Esophagus muscularis mucosa (tissue), 4 donors: ENCODE data around the gene PRKN.

Experiments
- CTCF ChIP-seq, 3 experiments: fragments of 200-600 bp in 2 of 3; fragments of 450-650 bp in 1 of 3; sonication (generic) in 2 of 3; IDR thresholded peaks; one replicate each; pipeline ENCODE4 v1.5.1; 2017 to 2019; ENCODE audit warnings: antibody characterized with exemption in 3 of 3, mild to moderate bottlenecking in 2 of 3, moderate library complexity in 1 of 3
- EP300 ChIP-seq: sonication (generic); formaldehyde crosslinking; IDR thresholded peaks from one replicate; pipeline ENCODE4 v1.6.1; 2017; ENCODE audit warnings: antibody characterized with exemption
- POLR2AphosphoS5 ChIP-seq, 2 donors: sonication (generic); formaldehyde crosslinking; IDR thresholded peaks; one replicate each; pipeline ENCODE4 v1.6.1; 2017; ENCODE audit warnings: antibody characterized with exemption in 2 of 2

DNA sequence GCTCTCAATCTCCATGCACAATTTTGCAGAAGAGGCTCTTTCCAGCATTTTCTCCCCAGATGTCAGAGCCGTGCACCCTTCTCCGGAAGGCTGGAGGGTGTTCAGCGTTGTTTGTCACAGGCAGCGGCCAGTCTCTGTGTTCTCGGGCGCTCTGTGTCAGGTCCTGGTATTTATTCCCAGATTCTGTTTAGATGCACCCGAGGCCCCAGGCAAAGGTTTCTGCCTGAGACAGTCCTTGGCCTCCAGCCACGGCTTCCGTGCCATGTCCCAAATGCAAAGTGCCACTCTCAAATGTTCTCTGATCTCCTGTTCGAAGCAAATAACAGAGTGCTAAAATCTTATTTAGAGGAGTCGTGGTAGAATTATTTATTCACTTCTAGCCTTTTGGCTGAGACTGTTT, 1313.4 kb downstream of the PRKN start:
- TF ChIP-seq CTCF (IDR thresholded peaks at IDR 0.05) (no peak), POLR2AphosphoS5 (IDR thresholded peaks at IDR 0.05) (no peak), EP300 (no peak)
